Measurements from ENCODE around the gene MIER2.
"Not testable (repeated sequence)": the region's sequence is repeated elsewhere in the genome, so short reads cannot be mapped to it uniquely, and the experiment has no call there.

MIER2 gene, protein sequence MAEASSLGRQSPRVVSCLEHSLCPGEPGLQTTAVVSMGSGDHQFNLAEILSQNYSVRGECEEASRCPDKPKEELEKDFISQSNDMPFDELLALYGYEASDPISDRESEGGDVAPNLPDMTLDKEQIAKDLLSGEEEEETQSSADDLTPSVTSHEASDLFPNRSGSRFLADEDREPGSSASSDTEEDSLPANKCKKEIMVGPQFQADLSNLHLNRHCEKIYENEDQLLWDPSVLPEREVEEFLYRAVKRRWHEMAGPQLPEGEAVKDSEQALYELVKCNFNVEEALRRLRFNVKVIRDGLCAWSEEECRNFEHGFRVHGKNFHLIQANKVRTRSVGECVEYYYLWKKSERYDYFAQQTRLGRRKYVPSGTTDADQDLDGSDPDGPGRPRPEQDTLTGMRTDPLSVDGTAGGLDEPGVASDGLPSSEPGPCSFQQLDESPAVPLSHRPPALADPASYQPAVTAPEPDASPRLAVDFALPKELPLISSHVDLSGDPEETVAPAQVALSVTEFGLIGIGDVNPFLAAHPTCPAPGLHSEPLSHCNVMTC

DNA sequence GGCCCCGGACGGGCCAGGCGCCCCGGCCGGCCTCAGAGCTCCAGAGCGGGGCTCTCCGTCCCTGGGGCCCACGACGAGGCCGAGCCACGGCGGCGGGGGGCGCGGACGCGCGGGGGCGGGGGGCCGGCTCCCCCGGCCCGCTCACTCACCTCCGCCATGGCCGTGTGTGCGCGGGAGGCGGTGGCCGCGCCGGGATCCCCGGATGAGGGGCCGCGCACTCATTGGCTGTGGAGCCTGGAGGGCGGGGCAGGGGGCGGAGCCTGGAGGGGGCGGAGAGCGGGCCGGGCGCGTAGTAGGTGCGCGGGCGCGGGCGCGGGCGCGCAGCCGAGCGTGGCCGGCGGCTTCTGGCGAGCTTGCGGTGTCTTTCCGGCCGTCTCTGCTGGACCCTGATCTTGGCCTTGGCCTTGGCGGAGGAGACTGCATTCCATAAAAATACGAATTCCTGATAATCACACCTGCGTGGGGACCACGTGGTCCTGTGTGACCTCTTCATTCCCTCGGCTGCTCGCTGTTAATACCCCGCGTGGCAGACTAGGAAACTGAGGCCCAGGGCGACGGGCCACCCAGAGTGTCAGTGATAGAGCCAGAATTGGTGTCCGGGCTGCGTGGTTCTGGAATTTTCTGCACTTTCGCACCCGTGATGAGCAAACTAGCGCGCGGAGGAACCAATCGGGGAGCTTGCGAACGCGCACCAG lies at the start of gene MIER2:
TSS of gene MIER2 (minus strand) at position 172 of the 695 bp plus-strand sequence. CDS start at position 158, 14 bp downstream.
- peak; percentile 81 for DNase-seq

DNA sequence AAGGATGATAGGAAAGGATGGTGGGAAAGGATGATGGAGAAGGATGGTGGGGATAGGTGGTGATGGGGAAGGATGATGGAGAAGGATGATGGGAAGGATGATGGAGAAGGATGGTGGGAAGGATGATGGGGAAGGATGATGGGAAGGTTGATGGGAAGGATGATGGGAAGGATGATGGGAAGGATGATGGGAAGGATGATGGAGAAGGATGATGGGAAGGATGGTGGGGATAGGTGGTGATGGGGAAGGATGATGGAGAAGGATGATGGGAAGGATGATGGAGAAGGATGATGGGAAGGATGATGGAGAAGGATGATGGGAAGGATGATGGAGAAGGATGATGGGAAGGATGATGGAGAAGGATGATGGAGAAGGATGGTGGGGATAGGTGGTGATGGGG lies 49.0 kb upstream of the MIER2 start:
- not testable (repeated sequence) for DNase-seq

DNA sequence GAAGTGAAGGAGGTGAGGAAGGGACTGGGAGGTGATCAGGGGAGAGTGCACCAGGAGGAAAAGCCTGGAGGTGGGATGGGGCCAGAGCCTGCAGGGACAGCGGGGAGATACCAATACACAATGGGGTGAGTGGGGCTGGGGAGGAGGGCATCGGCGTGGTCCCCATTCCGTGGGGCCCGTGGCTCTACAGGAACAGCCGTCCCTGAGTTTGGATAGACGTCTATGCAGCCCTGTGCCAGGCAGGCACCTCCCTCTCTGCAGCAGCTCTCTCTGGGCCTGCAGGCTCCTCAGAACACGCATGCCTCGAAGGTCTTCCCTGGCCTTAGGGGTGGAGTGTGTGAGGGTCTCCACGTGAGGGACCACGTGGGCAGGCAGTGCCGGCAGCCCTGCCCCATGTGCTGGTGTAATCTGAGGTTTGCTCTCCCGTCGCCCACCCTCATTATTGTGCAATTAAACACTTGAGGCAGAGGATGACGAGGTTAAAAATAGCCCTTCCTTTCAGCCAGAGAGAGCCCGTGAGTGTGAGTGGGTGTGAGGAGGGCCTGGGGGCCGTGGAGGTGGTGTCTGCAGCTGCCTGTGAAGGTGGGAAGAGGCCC lies 47.9 kb upstream of the MIER2 start:
- no peak for DNase-seq

- DNase-seq, result no peak
Observed at GRCh38 chr19:391726-392374, 47.3 kb upstream of the MIER2 start.

DNA sequence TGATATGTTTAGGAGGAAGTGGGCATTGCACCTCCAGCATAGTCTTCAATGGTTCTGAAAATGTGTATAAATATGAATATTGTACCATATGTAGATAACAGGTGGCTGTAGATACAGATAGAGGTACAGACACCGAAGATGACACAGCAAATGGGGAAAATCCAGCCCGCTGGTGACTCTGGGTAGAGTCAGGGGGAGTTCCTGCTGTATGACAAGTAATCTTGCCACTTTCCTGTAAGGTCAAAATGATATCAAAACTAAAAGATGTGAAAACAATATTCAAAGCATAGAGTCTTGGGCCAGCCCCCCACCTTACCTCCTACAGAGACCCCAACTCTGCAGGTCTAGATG lies 46.6 kb upstream of the MIER2 start:
- no peak for DNase-seq

DNA sequence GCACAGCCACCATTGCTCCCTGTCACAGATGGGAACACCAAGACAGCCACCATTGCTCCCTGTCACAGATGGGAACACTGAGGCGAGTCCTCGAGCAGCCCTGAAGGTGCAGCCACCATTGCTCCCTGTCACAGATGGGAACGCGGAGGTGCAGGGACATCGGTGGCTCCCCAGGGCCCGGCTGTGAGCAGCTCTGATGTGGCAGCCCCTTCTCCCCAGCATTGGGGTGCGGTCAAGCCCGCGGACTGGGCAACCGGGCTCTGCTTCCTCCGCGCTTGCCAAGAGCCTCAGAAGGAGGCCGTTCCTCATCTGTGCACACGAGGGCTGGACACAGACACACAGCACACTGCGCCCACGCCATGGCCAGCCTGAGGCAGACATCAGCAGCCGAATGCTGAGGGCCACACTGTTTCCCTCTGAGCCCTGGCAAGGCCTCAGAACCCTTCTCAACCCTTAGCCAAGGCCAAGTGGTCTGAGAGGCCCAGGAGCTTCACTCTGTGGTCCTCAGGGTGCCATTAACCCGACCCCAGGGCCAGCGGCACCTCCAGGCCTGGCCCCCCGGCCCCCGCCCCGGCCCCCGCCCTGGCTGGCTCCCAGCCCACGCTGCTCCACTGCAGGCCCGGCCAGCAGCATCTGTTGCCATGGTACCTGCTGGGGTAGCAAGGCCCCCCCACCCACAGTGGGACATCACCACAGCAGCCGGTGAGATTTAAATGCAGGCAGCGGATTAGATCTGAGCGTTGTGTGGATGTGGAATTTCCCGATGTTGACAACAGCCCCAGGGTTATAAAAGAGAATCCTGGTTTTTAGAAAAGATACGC lies 46.0 kb upstream of the MIER2 start:
- DNase-seq, result no peak

DNA sequence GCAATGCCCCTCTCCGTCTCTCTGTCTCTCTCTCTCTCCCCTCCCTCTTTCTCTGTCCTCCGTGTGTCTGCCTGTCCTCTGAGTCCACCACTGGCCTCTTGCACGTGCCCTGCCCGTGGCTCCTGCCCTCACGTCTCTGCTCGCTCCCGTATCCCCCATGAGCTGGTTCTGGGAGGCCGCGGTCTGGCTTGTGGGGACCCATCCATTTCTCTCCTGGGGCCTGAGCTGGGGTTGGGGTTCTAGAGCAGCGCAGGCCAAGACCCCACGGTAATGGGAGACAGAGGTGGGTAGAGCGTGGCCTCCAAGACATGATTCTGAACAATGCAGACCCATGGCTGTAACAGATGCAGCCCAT lies 45.3 kb upstream of the MIER2 start:
- DNase-seq, result no peak

DNA sequence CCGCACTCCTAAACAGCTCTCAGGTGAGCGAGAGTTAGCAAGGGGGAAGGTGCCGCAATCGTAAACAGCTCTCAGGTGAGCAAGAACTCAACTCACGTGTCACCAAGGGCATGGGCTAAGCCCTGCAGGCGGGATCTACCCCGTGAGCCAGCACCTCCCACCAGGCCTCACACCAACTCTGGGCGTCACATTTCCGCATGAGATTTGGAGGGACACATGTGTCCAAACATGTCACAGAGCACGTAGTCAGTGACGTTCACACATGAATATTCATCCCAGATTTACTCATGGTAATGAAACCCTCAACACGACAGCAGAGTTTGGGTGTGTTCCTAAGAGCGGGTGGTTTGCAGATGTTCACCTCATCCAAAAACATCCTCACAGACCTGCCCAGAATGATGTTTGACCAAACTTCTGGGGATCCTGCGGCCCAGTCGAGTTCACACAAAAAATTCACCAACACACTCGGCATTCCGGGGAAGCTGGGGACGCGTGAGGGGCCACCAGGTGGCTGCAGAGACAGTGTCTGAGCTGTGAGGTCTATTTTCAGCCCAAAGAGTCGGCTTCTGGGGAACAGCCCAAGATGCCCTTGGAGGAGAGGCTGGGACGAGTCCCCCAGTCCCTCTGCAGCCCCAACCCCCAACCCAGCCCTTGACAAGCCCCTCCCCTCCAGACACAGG lies 44.8 kb upstream of the MIER2 start:
- no peak for DNase-seq

- no peak for DNase-seq
Observed at GRCh38 chr19:388691-389090, 44.1 kb upstream of the MIER2 start.

GRCh38 chr19:387777-388176 lies 43.2 kb upstream of the MIER2 start:
- DNase-seq, result no peak

DNA sequence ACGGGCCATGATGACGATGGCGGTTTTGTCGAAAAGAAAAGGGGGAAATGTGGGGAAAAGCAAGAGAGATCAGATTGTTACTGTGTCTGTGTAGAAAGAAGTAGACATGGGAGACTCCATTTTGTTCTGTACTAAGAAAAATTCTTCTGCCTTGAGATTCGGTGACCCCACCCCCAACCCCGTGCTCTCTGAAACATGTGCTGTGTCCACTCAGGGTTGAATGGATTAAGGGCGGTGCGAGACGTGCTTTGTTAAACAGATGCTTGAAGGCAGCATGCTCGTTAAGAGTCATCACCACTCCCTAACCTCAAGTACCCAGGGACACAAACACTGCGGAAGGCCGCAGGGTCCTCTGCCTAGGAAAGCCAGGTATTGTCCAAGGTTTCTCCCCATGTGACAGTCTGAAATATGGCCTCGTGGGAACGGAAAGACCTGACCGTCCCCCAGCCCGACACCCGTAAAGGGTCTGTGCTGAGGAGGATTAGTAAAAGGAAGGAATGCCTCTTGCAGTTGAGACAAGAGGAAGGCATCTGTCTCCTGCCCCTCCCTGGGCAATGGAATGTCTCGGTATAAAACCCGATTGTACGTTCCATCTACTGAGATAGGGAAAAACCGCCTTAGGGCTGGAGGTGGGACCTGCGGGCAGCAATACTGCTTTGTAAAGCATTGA lies 42.2 kb upstream of the MIER2 start:
- not testable (repeated sequence) for DNase-seq

GRCh38 chr19:386189-386588 lies 41.6 kb upstream of the MIER2 start:
- not testable (repeated sequence) for DNase-seq

- no peak for DNase-seq
Observed at GRCh38 chr19:384799-385169, 40.2 kb upstream of the MIER2 start.

GRCh38 chr19:383922-384798 lies 39.6 kb upstream of the MIER2 start:
- DNase-seq, result no peak

GRCh38 chr19:383040-383439 lies 38.4 kb upstream of the MIER2 start:
- no peak for DNase-seq

GRCh38 chr19:382578-382977 lies 38.0 kb upstream of the MIER2 start:
- DNase-seq, result not testable (repeated sequence)

DNA sequence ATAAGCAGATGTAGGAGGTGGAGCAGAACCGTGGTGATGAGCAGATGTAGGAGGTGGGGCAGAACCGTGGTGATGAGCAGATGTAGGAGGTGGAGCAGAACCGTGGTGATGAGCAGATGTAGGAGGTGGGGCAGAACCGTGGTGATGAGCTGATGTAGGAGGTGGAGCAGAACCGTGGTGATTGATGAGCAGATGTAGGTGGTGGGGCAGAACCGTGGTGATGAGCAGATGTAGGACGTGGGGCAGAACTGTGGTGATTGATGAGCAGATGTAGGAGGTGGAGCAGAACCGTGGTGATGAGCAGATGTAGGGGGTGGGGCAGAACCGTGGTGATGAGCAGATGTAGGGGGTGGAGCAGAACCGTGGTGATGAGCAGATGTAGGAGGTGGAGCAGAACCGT lies 37.3 kb upstream of the MIER2 start:
- DNase-seq, result not testable (repeated sequence)

GRCh38 chr19:380618-381219 lies 36.1 kb upstream of the MIER2 start:
- DNase-seq, result not testable (repeated sequence)

- DNase-seq, result no peak
Observed at GRCh38 chr19:379796-380195, 35.2 kb upstream of the MIER2 start.

- no peak for DNase-seq
Observed at GRCh38 chr19:378706-379105, 34.1 kb upstream of the MIER2 start.

All from NCI-H774 (cell line).